UCSD-AML1 (cell line): ENCODE measurements around the gene MTHFD2.
"Not testable (repeated sequence)": the region's sequence is repeated elsewhere in the genome, so short reads cannot be mapped to it uniquely, and the experiment has no call there.

Source experiments
- DNase-seq: peaks from one replicate; lab custom pipeline; 2025; ENCODE audit not compliant: unreplicated experiment; lab: John Stamatoyannopoulos, UW

The MTHFD2 gene

DNA sequence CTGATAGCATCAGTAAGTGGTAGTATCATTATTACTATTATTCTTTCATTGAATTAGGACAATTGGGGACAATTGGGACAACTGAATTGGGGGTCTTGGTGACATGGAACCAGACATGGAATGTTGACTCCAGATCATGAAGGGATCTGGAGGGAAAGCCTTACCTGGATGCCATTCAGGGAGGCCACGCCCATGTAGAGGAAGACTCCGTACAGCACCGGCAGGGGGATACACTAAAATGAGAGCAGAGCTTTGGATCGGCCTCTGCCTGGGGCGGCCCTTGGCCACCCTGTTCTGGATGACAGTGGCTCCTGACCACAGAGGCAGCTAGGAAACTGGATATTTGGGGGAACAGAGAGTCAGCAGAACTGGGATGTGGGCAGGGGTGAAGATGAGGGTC is 29.2 kb downstream of the MTHFD2 start:
- no peak for DNase-seq

DNA sequence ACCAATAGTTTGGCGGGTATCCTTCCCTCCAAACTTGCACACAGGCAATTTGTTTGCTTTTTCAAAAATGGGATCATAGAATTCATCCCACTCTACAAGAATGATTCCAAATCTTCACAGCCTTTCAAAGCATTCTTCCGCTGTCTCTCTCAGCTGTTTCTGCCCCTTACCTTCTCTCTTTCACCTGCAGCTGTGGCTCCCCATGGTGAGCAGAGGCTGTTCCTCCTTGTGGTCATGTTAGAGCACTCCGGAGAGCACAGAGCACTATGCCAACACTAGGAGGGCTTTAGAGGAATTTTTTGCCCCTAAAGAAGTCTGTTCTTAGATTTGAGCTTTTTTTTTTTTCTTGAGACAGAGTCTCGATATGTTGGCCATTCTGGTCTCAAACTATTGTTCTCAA is 30.4 kb downstream of the MTHFD2 start:
- DNase-seq: no peak

DNA sequence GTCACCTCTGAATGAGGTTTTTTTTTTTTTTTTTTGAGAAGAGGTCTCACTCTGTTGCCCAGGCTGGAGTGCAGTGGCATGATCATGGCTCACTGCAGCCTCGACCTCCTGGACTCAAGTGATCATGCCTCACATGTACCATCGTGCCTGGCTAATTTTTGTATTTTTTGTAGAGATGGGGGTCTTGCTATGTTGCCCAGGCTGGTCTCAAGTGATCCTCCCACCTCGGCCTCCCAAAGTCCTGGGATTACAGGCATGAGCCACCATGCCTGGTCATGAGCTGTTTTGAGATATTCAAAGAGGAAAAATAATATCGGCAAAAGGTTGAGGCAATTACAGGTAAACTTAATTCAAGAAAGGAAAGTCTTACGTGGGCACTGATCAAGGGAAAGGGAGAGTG is 31.4 kb downstream of the MTHFD2 start:
- DNase-seq: not testable (repeated sequence)

DNA sequence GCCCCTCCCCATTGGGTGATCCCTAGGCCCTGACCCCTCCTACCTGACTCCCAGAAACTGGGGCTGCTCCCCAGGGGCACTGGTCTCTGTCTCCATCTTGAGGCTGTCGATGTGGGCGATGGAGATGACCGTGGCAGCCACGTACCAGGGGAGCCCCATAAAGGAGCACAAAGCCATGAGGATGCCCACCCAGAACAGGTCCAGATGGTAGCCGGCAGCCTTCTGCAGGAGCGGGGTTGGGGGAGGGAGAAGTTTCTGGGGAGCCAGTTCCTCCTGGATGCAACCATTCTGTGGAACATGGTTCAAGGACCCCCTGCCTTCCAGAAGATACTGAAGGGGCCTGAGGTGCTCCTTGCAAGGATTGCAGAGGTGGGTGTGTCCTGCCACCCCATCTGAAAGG is 34.0 kb downstream of the MTHFD2 start:
- no peak for DNase-seq

DNA sequence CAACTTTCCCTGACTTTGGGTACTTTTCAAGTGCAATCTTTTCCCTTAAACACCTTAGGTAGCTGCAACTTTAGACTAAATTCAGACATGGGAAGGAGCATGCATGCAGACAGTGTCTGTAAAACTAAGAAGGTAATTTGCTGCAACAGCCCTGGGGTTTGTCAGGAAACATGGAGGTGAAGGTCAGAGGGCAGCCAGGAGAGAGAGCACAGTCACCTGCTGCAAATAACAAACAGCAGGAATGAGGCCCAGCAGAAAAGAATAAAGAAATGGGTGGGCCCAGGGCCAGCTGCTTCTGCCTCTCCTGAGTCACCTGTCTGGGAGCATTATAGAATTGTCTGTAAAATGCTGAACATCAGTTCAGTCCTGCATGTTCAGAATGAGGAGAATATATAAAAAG is 35.2 kb downstream of the MTHFD2 start:
- no peak for DNase-seq

DNA sequence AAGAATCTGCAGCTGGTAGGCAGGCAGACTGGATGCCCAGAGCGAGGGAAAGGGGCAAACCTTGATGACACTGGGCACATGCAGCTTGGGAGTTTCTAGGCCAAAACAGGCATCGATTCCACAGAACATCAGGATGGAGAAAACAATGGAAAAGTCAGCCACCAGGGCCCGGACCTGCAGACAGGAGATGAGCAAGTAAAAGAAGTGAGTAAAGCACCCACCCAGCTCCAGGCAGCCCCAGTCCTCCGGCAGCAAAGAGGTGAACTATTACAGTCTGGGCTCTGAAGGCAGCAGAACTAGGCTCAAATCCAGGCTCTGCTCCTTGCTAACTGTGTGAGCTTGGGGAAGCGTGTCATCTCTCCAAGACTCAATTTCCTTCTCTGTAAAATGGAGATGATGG is 36.6 kb downstream of the MTHFD2 start:
- DNase-seq: no peak

DNA sequence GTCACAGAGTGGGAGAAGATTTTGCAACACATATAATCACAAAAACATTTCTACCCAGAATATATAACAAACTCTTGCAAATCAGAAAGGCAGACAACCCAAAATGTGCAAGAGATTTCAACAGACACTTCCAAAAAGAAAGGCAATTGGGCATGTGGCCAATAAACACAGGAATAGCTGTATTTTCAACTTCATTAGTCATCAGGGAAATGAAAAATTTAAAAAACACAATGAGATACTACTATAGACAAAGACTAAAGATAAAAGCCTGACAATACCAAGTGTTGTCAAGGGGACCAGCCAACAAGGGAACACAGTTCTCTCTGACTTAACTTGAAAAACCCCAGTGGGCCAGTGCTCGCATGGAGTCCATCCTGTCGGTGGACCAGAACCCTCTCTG is 40.5 kb downstream of the MTHFD2 start:
- no peak for DNase-seq

DNA sequence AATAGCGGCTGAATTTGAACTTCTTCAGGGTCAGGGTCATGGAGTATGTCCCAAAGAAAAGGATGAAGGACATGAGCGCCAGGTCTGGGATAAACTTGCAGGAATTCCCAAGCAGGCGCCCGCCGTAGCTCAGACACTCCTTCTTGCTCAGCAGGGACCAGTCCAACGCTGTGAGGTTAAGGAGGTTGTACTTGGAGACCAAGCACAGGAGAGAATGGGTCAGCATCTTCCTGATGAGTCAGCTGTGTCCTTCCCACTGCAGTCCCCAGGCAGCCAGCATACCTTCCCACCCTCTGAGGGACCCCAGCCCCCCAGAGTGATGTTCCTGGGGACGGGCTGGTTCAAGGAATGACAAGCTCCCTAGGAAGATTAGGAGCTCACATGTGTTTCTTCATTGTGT is 40.9 kb downstream of the MTHFD2 start:
- DNase-seq: no peak

DNA sequence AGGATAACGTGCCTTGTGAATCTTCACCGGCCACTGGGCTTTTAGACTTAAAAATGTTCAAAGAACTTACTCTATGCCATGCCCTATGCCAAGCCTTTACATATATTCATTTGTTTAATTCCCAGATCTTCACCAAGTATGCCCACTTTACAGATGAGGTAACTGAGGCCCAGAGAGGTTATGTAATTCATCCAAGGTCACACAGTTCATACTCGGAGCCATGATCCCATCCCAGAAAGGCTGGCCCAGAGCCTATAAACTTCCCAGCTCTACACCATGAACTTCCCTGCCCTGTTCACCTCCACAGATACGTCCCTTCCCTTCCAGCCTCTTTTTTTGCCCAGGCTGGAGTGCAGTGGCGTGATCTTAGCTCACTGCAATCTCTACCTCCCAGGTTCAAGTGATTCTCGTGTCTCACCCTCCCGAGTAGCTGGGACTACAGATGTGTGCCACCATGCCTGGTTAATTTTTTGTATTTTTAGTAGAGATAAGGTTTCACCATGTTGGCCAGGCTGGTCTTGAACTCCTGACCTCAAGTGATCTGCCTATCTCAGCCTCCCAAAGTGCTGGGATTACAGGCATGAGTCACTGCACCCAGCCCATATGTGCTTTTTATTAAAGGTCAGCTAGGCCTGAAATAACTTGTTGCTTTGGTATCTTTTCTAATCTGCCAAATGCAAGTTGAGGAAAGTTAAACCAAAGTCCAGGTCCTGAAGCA is 44.1 kb downstream of the MTHFD2 start:
- no peak for DNase-seq

DNA sequence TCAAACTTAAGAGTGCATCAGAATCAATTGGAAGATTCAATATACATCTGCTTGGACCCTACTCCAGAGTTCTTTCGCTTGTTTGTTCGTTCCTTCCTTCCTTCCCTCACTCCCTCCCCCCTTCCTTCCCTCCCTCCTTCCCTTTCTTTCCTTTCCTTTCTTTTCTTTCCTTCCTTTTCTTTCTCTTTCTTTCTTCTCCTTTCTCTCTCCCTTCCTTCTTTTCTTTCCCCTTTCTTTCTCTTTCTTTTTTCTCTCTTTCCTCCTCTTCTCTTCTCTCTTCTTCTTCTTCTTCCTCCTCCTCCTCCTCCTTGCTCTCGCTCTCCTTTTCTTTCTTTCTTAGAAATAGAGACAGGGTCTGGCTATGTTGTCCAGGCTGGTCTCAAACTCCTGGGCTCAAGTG is 45.9 kb downstream of the MTHFD2 start:
- DNase-seq: no peak

DNA sequence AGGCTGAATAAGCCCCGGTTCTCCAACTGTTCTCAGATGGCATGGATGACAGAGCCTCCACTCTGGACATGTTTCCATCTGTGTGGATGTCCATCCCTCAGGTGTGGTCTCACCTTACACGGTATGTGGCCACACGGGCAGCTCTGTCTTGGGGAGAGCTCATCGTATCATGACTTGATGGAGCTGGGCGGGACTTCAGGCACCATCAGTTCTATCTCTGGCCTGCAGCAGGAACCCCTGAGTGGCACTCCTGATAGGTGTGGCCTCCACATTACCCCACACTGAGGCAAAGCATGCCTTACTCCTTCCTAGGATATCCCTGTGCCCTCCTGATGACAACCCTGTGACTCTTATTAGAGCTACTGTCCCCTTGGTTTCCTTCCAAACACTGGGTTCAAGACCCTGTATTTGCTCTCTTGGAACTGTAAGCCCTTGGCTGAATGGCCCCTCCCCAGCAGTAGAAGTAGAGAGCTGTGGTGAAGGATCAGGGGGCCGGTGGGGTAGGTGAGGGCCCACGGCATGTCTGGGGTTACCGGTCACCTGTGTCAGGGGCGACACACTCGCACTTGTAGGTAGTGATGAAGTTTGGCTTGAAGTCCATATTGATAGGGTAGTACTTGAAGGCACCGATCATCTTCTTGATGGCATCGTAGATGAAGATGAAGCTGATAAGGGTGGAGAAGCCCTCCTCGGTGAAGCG is 48.2 kb downstream of the MTHFD2 start:
- DNase-seq: no peak

DNA sequence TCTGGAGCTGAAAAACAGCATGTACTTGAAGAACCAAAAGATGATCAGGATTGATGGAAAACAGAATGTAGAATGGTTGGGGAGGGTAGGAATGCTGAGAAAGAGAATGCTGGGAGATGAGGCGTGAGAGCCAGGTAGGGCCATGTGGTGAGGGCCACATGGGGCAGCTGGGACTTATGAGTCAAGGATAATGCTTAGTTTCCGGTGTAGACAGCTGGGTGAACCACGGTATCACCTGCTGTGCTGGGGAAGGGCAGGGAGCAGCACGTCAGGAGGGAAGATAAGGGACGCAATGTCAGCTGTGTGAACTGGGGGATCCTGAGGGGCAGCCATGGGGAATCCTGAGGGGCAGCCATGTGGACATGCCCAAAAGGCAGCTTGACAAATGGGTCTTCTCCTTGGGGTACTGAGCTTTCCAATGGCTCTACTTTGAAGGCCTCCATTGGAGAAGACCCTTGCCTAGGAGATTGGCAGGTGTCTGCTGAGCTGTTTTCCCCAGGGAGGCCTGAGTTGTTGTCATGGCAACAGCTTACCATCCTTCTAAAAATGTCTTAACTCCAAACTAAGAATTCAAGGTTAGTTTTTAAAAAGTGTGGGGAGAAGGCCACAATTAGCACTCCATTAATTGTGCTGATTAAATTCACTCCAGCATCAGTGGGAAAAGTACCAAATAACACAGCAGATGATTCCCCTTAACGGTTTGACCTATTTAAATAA is 51.1 kb downstream of the MTHFD2 start:
- DNase-seq: no peak

DNA sequence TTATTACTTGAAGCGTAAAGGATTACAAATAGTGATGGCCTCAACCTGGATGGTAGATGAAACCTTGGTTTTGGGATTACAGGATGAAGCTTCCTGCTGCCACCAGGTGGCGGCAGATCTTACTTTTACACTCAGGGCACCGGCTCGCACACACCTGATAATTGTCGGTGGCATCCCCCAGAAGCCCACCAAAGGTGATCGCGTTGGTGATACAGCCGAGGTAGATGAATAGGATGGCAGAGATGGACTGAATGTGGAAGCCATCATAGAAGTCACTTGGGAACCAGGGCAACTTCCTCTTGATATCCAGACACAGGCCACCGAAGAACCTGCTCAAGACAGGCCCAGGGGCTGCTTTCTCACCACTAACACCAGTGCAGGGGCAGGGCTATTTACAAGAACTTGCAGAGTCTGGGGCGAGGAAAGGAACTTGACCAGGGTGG is 51.8 kb downstream of the MTHFD2 start:
- DNase-seq: peak; percentile 25

DNA sequence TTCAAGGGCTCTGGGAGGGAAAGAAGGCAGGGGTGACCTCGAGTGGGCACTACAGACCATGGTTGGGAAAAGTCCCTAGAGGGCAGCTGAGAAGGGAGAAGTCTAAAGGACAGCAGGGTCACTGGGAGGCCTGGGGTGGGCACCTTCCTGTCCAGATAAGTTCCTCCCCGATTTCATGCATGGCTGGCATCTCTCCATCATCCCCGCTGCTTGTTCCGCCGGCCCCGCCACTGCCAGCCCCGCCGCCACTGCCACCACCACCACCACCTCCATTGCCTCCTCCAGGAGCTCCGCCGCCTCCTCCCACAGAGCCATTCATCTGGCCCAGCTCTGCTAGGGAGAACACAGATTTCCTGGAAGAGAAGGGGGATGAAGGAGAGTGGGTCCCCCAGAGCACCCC is 53.6 kb downstream of the MTHFD2 start:
- no peak for DNase-seq

DNA sequence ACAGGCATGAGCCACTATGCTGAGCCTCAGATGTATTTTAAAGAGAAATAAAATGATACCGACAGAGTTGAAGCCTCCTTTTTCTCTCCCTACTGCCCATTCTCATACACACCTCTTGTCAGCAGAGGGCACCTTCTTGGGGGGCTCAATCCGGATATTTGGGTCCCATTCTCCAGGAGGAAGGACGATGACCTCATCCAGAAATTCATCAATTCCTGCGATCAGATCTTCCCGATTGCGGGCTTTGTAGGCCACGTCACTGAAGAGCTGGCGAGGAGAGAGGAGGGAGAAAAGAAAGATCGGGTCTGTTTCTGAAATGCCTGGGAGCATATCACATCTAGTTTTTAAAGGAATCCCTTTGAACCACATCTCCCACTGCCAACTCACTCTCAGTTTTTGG is 54.4 kb downstream of the MTHFD2 start:
- DNase-seq: no peak

DNA sequence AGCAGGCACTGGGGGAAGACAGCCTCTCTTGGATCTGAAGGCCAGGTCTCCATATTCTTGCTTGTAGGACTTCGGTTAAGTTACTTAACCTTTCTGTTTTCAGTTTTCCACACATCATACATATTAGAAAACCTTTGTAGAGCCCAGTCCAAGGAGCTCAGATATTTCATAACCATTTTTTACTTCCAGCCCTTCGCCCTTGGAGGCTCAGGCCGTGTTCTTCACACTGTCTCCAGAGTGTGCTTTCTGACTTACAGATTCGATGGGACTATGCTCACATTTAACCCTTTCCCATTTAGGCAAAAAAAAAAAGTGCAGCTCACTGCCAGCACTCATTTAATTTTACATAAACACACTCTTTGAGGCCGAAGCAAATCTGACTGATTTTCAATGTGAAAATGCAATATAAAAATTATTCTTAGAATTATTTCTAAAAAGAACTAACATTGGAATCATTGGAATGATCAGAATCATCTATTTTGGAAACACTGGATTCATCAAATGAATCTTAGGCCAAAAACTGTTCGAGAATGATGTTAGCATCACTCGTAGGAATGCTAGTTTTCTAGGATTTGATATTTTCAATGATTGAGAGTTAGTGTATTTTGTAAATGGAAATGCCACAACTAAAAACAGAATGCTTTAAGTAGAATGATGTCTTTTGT is 55.0 kb downstream of the MTHFD2 start:
- DNase-seq: no peak

DNA sequence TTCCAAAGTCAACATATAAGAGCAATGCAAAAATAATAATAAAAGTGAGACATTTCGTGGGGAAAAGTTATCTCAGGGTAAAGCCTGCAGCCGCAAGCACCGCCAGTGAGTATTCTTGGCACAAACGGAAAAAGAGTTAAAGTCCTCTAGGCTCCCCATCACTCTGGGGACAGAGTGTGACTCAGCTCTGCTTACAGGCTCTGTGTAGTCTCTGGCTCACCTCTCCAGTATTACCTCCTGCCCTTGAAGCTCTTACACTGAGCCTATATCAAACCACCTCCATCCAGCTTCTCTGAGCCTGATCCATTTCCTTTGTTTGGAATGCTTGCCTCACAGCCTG is 55.5 kb downstream of the MTHFD2 start:
- DNase-seq: no peak

DNA sequence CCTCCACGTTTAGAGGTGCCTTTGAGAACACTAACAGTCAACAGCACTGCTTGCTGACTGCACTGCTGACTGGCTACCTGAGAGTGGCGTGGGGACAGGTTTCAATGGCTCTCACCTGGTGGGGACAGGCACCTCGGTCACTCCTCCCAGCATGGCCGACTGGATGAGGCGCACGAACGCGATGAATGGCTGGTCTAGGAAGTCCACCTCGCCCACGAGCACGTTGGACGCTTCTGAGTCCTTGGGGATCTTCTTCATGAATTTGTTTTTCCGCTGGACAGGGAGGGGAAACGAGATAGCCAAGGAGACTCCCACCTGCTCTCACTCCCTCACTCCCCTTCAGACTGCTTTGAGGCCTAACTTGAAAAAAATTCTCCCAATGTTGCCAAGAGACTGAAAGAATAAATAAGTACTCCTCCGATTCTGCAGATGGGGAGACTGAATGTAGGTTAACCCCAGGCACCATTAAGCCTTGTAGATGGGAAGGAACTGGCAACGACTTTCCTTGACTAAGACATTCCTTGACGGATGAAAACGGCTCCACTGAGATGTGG is 57.3 kb downstream of the MTHFD2 start:
- DNase-seq: no peak

DNA sequence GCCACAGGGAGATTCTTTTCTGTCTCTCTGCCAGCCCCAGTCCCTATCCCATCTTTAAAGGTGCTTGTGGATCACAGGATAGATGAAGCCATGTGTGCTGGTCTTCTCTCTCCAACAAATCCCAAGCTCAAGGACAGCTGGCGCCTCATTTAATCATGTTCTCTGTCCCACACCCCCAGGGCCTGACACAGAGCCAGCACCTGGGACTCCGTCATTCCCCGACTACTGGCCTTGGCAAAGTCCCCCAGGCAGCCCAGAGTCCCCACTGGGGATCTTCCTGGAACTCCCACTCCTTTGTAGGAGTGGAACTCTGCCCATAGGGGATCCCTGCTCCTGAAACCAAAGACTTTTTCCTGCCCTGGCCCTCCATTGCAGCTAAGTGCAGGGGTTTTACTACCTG is 60.8 kb downstream of the MTHFD2 start:
- no peak for DNase-seq

DNA sequence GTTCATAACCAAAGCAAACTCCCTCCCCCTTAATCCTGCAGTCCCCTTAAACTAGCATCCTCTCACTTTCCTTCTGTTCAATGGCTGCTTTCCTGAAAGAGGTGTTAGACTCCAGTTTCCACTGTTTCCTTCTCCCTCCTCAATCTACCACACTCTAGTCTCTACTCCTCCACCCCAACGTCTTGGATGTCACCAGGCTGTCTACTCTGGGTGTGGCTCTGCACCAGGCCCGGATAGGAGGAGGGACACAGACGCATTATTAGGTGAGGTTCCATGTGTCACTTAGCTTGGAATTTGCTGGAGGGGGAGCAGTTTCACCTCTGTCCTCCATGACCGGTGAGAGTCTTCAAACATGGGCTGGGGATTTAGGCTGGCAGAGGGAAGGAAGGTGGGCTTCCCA is 61.3 kb downstream of the MTHFD2 start:
- DNase-seq: no peak

DNA sequence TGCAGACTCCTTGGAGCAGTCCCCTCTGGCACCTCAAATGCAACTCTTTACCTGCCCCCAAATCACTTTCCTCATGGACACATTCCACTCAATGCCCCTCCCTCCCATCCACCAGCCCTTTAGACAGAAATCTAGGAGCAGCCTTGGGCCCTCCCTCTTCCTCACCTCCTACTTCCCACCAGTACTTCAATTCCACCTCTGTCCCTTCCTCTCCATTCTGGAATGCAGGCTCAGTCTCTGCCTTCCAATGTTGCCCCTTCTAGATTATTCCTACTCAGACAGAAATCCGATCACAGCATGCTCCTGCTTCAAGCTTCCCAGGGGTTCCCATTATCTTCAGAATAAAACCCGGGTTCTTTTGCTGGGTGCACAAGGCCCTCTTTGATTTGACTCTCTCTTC is 62.1 kb downstream of the MTHFD2 start:
- no peak for DNase-seq
